Measurements from ENCODE around the gene PCDH15. TPM values are rescaled to one million over a fixed set of nuclear protein-coding genes. Genes with fewer than 3 reads are reported as not detected.

PCDH15 gene
- total and polyA plus RNA-seq, 2 experiments from 2014 or later = 0.29 to 0.66 TPM

GRCh38 chr10:54484186-54484585, 316.8 kb downstream of the PCDH15 start:
- no peaks in the 10 kb centered on the region for H3K27me3 Mint-ChIP-seq (ENCODE audit: insufficient read depth, low read depth, poor library complexity)
- Histone ChIP-seq H3K27me3 (ENCODE audit: insufficient read depth) (no peaks in the 10 kb centered on the region), H2AFZ (no peak overlapping the region), H3K27ac (ENCODE audit: low read depth) (no peak overlapping the region), H3K4me2 (no peak overlapping the region), H3F3A (replicated peaks; ENCODE audit: low read depth) (no peaks in the 10 kb centered on the region), H3K79me2 (replicated peaks; ENCODE audit: insufficient read depth) (no peaks in the 10 kb centered on the region), H3K4me1 (ENCODE audit: insufficient read depth) (no peaks in the 10 kb centered on the region), H4K20me1 (replicated peaks; ENCODE audit: insufficient read depth) (no peaks in the 10 kb centered on the region), H3K4me3 (no peak overlapping the region), H3K36me3 (ENCODE audit: insufficient read depth) (no peaks in the 10 kb centered on the region), H3K9me2 (ENCODE audit: insufficient read depth) (no peaks in the 10 kb centered on the region)
- no peaks in the 10 kb centered on the region for H3K4me1 Mint-ChIP-seq
- H3K27ac Mint-ChIP-seq = no peak overlapping the region
- DNase-seq (ENCODE audit: low spot score) = no peak
- no peaks in the 10 kb centered on the region for H3K36me3 Mint-ChIP-seq (ENCODE audit: low read depth)
- no peak for ATAC-seq
- TF ChIP-seq STAT1 (IDR thresholded peaks at IDR 0.05; ENCODE audit: unreplicated experiment) = no peak
- no peak for TF ChIP-seq ZNF114 (CRISPR knock-in tag; IDR thresholded peaks at IDR 0.05)
- no peak for TF ChIP-seq REST (IDR thresholded peaks at IDR 0.05; ENCODE audit: unreplicated experiment)
- no peak for TF ChIP-seq ZNF462 (CRISPR knock-in tag; IDR thresholded peaks at IDR 0.05)
- no peak for TF ChIP-seq ZNF331 (CRISPR knock-in tag; IDR thresholded peaks at IDR 0.05; ENCODE audit: low read depth)
- TF ChIP-seq EZH2 (IDR thresholded peaks at IDR 0.05; ENCODE audit: low read depth, unreplicated experiment) = no peak
- TF ChIP-seq CREB1 (CRISPR knock-in tag; IDR thresholded peaks at IDR 0.05; ENCODE audit: low read depth) = no peak
- H3K4me3 Mint-ChIP-seq = no peak overlapping the region
- H3K9me3 Mint-ChIP-seq = peaks cover 4% of the 10 kb centered on the region; the same call in 1 of the 3 replicates
